Epithelial cell of proximal tubule (primary cell): Measurements from ENCODE around the gene NT5DC1. TPM values are rescaled to one million over a fixed set of nuclear protein-coding genes. Genes with fewer than 3 reads are reported as not detected.
A peak's percentile ranks its signal among the peaks of the same experiment; 100 is the strongest.

Source experiments
- DNase-seq: peaks from one replicate; pipeline ENCODE4 v3.0.0-alpha.2; 2011; ENCODE audit warnings: low read depth
- H3K4me3 ChIP-seq: 2 replicates; pipeline ENCODE4 v1.5.1; 2011; ENCODE audit warnings: low read depth, mild to moderate bottlenecking, low read length
- CTCF ChIP-seq: conservative IDR thresholded peaks from 2 replicates; pipeline ENCODE4 v1.5.1; 2012; ENCODE audit warnings: low read depth, mild to moderate bottlenecking, low read length
- total RNA-seq: library from RNA; depleted of rRNA; stranded (reverse); fragments of >200 nt; gene quantifications from 2 replicates; pipeline ENCODE4 v1.2.3, GENCODE V29; 2015

NT5DC1 gene
- 9.3 and 23.5 TPM in 2 replicates for total RNA-seq

GRCh38 chr6:116100419-116101301, at the start of gene NT5DC1:
Gene NT5DC1, plus strand, starts transcription at chr6:116100853. Its CDS starts 78 bp downstream, at chr6:116100931.
- TF ChIP-seq CTCF = peak; percentile 32
- DNase-seq = no peak
- H3K4me3 ChIP-seq = peak within 1 kb of the TSS; percentile 64

- no peak for TF ChIP-seq CTCF
- H3K4me3 ChIP-seq = no peak overlapping the region
- DNase-seq = no peak
These were observed 49.4 kb upstream of the NT5DC1 start for GRCh38 chr6:116051244-116051643.

- no peak for TF ChIP-seq CTCF
- H3K4me3 ChIP-seq = no peak overlapping the region
- no peak for DNase-seq
These were observed 45.1 kb upstream of the NT5DC1 start for GRCh38 chr6:116055513-116055912.

- no peak for TF ChIP-seq CTCF
- no peak for DNase-seq
- peak overlapping the region; percentile 74 for H3K4me3 ChIP-seq
These were observed 42.9 kb upstream of the NT5DC1 start for GRCh38 chr6:116057766-116058165.

GRCh38 chr6:116059713-116060571, 40.7 kb upstream of the NT5DC1 start:
- no peak for TF ChIP-seq CTCF
- H3K4me3 ChIP-seq = peak overlapping the region; percentile 74
- peak; percentile 44 for DNase-seq

GRCh38 chr6:116060572-116061283, 39.9 kb upstream of the NT5DC1 start, which contains the start of gene FRK:
Gene FRK, minus strand, starts transcription at chr6:116060891. Its CDS starts 580 bp downstream, at chr6:116060311.
- H3K4me3 ChIP-seq = peak within 1 kb of the TSS; percentile 74
- peak; percentile 83 for DNase-seq
- peak; percentile 44 for TF ChIP-seq CTCF
